CD8-positive, alpha-beta memory T cell (primary cell): Measurements from ENCODE around the gene CEP41. TPM values are rescaled to one million over a fixed set of nuclear protein-coding genes. Genes with fewer than 3 reads are reported as not detected.

ENCODE experiments used
- CTCF ChIA-PET: fragments of 350-600 bp; sonication (Branson Sonifier 250); formaldehyde crosslinking; loops from one replicate; lab custom pipeline; 2021; ENCODE audit warnings: antibody characterized with exemption; lab: Charles Lee
- POLR2A ChIA-PET: fragments of 350-600 bp; sonication (Branson Sonifier 250); formaldehyde crosslinking; loops from one replicate; lab custom pipeline; 2021; ENCODE audit warnings: antibody characterized with exemption; lab: Charles Lee
- DNase-seq, 5 donors: peaks; one replicate each; pipeline versions ENCODE4 v3.0.0 to v3.0.0-alpha.2; 2020 to 2022; ENCODE audit warnings: mixed read lengths in 1 of 5
- H3K27ac ChIP-seq: one replicate; pipeline ENCODE4 v1.7.0; 2013; ENCODE audit warnings: low read depth, mild to moderate bottlenecking, low read length, moderate library complexity
- H3K27me3 ChIP-seq: 2 replicates; pipeline ENCODE4 v1.7.0; 2013; ENCODE audit warnings: low read length, mild to moderate bottlenecking; ENCODE audit not compliant: insufficient read depth, poor library complexity, severe bottlenecking
- H3K36me3 ChIP-seq: 2 replicates; pipeline ENCODE4 v1.7.0; 2013; ENCODE audit warnings: mild to moderate bottlenecking, low read length, moderate library complexity; ENCODE audit not compliant: insufficient read depth
- H3K4me1 ChIP-seq: 2 replicates; pipeline ENCODE4 v1.7.0; 2013; ENCODE audit warnings: mild to moderate bottlenecking, low read length, moderate library complexity; ENCODE audit not compliant: insufficient read depth
- H3K4me3 ChIP-seq: 2 replicates; pipeline ENCODE4 v1.7.0; 2013; ENCODE audit warnings: mild to moderate bottlenecking, low read length
- H3K9me3 ChIP-seq: 2 replicates; pipeline ENCODE4 v1.7.0; 2013; ENCODE audit warnings: mild to moderate bottlenecking, low read length
- H3K27ac Mint-ChIP-seq, 8 donors: one replicate each; pipeline ENCODE4 v1.8.0; 2020 to 2021; ENCODE audit warnings: mixed read lengths in 8 of 8, mild to moderate bottlenecking in 6 of 8, inconsistent platforms in 3 of 8, moderate library complexity in 3 of 8
- H3K27me3 Mint-ChIP-seq, 2 donors: one replicate each; pipeline ENCODE4 v1.8.0; 2020 to 2021; ENCODE audit warnings: mixed read lengths in 2 of 2, mild to moderate bottlenecking in 1 of 2, moderate library complexity in 1 of 2
- H3K36me3 Mint-ChIP-seq, 3 donors: one replicate each; pipeline ENCODE4 v1.8.0; 2020 to 2021; ENCODE audit warnings: mixed read lengths in 3 of 3, inconsistent platforms in 1 of 3, mild to moderate bottlenecking in 1 of 3
- H3K4me1 Mint-ChIP-seq, 3 donors: one replicate each; pipeline ENCODE4 v1.8.0; 2020 to 2021; ENCODE audit warnings: mixed read lengths in 3 of 3, inconsistent platforms in 1 of 3, mild to moderate bottlenecking in 1 of 3
- H3K4me3 Mint-ChIP-seq, 7 donors: one replicate each; pipeline ENCODE4 v1.8.0; 2020 to 2021; ENCODE audit warnings: mixed read lengths in 7 of 7, mild to moderate bottlenecking in 6 of 7, moderate library complexity in 4 of 7, inconsistent platforms in 2 of 7
- H3K9me3 Mint-ChIP-seq, 5 donors: one replicate each; pipeline ENCODE4 v1.8.0; 2020 to 2022; ENCODE audit warnings: mixed read lengths in 5 of 5, mild to moderate bottlenecking in 3 of 5, moderate library complexity in 2 of 5, inconsistent platforms in 1 of 5
- polyA plus RNA-seq: library from polyadenylated mRNA; unstranded; fragments of 300-500 nt; fragmentation: Illumina TruSeq; gene quantifications from one replicate; pipeline ENCODE4 v1.2.3, GENCODE V29; 2021
- total RNA-seq, 2 experiments: library from RNA; stranded (reverse); gene quantifications; one replicate each; pipeline ENCODE4 v1.2.3, GENCODE V29; 2021

CEP41 gene
- total and polyA plus RNA-seq, 3 experiments from 2014 or later, result 16.6 to 23.6 (median 18.8) TPM

DNA sequence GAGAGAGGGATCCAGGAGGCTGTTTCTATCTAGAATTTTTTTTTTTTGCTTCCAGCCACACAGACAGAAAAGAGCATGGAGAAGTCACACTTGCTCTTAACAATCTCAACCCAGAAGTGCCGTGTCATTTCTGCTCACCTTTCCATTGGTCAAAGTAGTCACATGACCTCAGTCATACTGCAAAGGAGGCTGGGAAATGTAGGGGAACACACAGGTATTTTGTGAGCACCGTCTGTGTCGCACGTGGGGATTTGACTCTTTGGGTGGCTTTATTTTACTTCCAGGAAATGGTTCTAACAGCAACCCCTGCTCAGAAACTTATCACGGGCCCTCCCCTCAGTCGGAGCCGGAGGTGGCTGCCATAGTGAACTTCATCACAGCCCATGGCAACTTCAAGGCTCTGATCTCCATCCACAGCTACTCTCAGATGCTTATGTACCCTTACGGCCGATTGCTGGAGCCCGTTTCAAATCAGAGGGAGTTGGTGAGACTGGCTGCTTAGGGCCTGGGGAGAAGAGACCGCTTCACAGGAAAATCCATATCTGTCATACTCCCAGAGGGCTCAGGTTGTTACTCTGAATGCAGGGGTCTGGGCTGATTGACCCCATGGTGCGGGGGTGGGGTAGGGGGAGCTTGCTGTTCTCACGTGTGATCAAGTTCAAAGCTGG lies 73.6 kb downstream of the CEP41 start:
- ChIA-PET CTCF (no interaction called here), POLR2A (interaction anchor here (0.6 kb wide), 1 partner anchor 27 kb away, joined by 3 read pairs; no protein-coding TSS in a partner anchor)
- Mint-ChIP-seq H3K4me3 (peak overlapping the region; percentile 70 to 91 (median 74)), H3K9me3 (no peaks in the 10 kb centered on the region), H3K27ac (peak overlapping the region; percentile 43 to 93 (median 85)), H3K36me3 (peaks cover 0 to 2% (median 0%) of the 10 kb centered on the region in 3 donors), H3K27me3 (peaks cover 7 to 10% of the 10 kb centered on the region in 2 donors), H3K4me1 (peaks cover 24 to 43% (median 33%) of the 10 kb centered on the region in 3 donors)
- Histone ChIP-seq H3K4me1 (peaks cover 15% of the 10 kb centered on the region), H3K9me3 (no peaks in the 10 kb centered on the region), H3K4me3 (no peak overlapping the region), H3K27ac (no peak overlapping the region), H3K27me3 (no peaks in the 10 kb centered on the region), H3K36me3 (no peaks in the 10 kb centered on the region)
- DNase-seq, result peak in 3 of 5 donors; percentile 62 to 81 (median 65)

DNA sequence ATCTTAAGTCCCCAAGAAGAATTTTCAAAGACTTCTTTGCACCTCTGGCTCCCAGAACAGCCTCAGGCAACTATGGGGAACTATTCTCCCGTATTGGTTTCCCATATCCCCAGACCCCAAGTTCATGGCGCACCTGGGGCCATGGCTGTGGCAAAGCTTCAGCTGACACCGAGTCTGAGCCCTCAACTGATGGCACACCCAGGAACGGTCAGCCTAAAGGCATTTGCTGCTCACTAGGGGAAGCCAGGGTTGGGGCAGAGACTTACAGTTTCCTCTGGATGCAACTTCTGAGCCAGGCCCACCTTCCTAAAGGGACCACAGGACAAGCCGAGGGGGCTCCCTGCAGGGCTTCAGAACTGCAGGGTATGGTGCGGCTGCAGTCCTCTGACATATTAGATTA lies 74.3 kb downstream of the CEP41 start:
- Mint-ChIP-seq H3K36me3 (no peaks in the 10 kb centered on the region), H3K27ac (peak overlapping the region; percentile 13 to 93 (median 82)), H3K27me3 (peaks cover 7 to 10% of the 10 kb centered on the region in 2 donors), H3K4me1 (peaks cover 24 to 43% (median 33%) of the 10 kb centered on the region in 3 donors), H3K9me3 (peaks cover 0 to 2% (median 0%) of the 10 kb centered on the region in 5 donors), H3K4me3 (peak overlapping the region; percentile 70 to 91 (median 74))
- no peaks in the 10 kb centered on the region for H3K27me3 ChIP-seq
- H3K4me3 ChIP-seq, result no peak overlapping the region
- no peaks in the 10 kb centered on the region for H3K9me3 ChIP-seq
- H3K36me3 ChIP-seq, result no peaks in the 10 kb centered on the region
- no peak overlapping the region for H3K27ac ChIP-seq
- CTCF ChIA-PET, result no interaction called here
- no peak for DNase-seq
- H3K4me1 ChIP-seq, result peaks cover 15% of the 10 kb centered on the region
- POLR2A ChIA-PET, result no interaction called here

DNA sequence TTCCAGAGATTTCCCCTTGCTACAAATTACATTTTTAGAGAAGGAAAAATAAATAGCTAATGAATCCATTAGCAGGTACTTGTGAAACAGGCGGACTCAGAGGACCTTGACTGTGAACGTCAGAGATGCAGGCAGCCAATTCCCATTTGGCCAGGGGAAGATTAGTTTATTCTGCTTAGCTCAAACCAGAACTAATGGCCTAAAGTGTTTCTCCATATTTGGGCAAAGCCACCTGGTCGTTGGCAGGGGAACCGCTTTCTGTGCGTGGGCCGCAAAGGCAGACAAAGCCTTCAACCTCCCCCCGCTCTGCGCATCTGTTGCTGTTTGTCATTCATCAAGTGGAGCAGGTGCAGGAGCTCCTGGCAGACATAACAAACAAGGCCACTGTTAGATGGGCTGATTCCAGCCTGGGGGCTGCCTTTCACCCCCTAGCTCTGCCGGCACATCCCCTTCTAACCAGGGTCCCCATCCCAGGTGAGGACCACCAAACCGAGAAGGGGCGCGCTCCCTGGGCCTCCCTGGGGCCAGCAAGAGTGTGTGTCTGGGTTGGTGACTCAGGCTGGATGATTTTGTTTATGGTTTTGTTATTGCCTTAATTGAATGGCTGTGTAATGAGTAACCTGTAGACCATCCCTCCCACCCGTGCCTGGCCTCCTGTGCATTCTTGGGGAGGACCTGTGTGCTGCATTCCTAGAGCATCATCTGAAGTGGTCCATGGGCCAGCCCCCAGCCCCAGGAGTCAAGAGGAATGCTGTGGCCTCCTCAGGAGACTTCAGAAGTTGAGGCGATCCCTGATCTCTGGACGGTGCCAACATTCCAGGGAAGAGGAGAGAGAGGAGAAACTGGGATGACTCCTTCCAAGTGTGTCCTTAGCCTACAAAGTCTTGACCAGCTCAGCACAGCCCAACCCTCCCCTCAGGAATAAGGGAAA lies 75.0 kb downstream of the CEP41 start:
- ChIA-PET CTCF (no interaction called here), POLR2A (no interaction called here)
- no peaks in the 10 kb centered on the region for H3K27me3 ChIP-seq
- H3K36me3 Mint-ChIP-seq, result peaks cover 0 to 3% (median 0%) of the 10 kb centered on the region in 3 donors
- H3K27me3 Mint-ChIP-seq, result peaks cover 11% of the 10 kb centered on the region in 2 donors
- peak overlapping the region in 5 of 8 donors; percentile 13 to 93 (median 72) for H3K27ac Mint-ChIP-seq
- no peaks in the 10 kb centered on the region for H3K9me3 ChIP-seq
- peaks cover 0 to 4% (median 0%) of the 10 kb centered on the region in 5 donors for H3K9me3 Mint-ChIP-seq
- DNase-seq, result peak in 1 of 5 donors; percentile 54
- H3K4me1 ChIP-seq, result peaks cover 15% of the 10 kb centered on the region
- peaks cover 24 to 43% (median 33%) of the 10 kb centered on the region in 3 donors for H3K4me1 Mint-ChIP-seq
- no peak overlapping the region for H3K27ac ChIP-seq
- no peak overlapping the region for H3K4me3 ChIP-seq
- no peaks in the 10 kb centered on the region for H3K36me3 ChIP-seq
- peak overlapping the region in 4 of 7 donors; percentile 12 to 53 (median 31) for H3K4me3 Mint-ChIP-seq

DNA sequence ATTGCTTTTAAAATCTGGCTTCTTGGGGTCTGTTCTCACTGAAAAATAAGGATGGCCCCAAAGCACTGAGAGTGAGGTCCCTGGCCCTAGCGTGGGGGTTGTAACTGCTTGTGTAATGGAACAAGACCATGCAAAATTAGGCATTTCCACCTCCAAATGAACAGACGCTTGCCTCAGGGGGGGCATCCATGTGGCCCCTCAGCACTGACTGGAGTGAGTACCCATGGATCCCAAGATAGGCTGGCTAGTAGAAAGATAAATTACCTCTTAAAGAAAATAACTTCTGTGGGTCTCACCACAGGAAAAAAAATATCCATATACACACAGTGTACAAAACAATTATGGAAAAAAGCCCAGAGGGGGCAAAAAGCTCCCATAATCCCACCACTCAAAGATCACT lies 75.7 kb downstream of the CEP41 start:
- no peak for DNase-seq
- Mint-ChIP-seq H3K27me3 (peaks cover 11% of the 10 kb centered on the region in 2 donors), H3K36me3 (peaks cover 0 to 8% (median 0%) of the 10 kb centered on the region in 3 donors), H3K27ac (peak overlapping the region in 2 of 8 donors; percentile 25 to 35), H3K4me1 (peaks cover 24 to 43% (median 33%) of the 10 kb centered on the region in 3 donors), H3K4me3 (no peak overlapping the region), H3K9me3 (peaks cover 0 to 5% (median 4%) of the 10 kb centered on the region in 5 donors)
- no peaks in the 10 kb centered on the region for H3K9me3 ChIP-seq
- POLR2A ChIA-PET, result no interaction called here
- peaks cover 15% of the 10 kb centered on the region for H3K4me1 ChIP-seq
- no peak overlapping the region for H3K27ac ChIP-seq
- no peaks in the 10 kb centered on the region for H3K36me3 ChIP-seq
- no peaks in the 10 kb centered on the region for H3K27me3 ChIP-seq
- CTCF ChIA-PET, result no interaction called here
- no peak overlapping the region for H3K4me3 ChIP-seq

DNA sequence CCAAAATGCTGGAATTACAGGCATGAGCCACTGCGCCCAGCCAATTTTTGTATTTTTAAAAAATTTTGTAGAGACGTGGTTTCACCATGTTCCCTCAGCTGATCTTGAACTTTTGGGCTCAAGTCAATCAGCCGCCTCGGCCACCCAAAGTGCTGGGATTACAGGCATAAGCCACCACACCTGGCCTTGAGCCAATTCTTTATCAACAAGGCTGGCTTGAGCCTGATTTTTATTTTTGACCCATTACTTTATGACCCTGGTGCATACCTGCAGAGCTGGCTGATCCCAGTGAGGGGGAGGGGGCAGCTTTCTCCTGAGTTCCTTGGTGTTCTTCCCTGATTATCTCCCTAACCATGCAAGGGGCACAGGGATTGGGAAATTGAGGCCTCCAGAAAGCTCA lies 76.4 kb downstream of the CEP41 start:
- DNase-seq, result no peak
- H3K9me3 Mint-ChIP-seq, result peaks cover 0 to 9% (median 4%) of the 10 kb centered on the region in 5 donors
- peaks cover 11% of the 10 kb centered on the region for H3K4me1 ChIP-seq
- H3K36me3 Mint-ChIP-seq, result peaks cover 0 to 8% (median 0%) of the 10 kb centered on the region in 3 donors
- H3K27ac Mint-ChIP-seq, result no peak overlapping the region
- H3K36me3 ChIP-seq, result no peaks in the 10 kb centered on the region
- H3K27ac ChIP-seq, result no peak overlapping the region
- H3K4me3 Mint-ChIP-seq, result no peak overlapping the region
- POLR2A ChIA-PET, result no interaction called here
- no peaks in the 10 kb centered on the region for H3K9me3 ChIP-seq
- no peaks in the 10 kb centered on the region for H3K27me3 ChIP-seq
- H3K27me3 Mint-ChIP-seq, result peaks cover 11% of the 10 kb centered on the region in 2 donors
- CTCF ChIA-PET, result no interaction called here
- H3K4me3 ChIP-seq, result no peak overlapping the region
- H3K4me1 Mint-ChIP-seq, result peaks cover 21 to 37% (median 27%) of the 10 kb centered on the region in 3 donors

DNA sequence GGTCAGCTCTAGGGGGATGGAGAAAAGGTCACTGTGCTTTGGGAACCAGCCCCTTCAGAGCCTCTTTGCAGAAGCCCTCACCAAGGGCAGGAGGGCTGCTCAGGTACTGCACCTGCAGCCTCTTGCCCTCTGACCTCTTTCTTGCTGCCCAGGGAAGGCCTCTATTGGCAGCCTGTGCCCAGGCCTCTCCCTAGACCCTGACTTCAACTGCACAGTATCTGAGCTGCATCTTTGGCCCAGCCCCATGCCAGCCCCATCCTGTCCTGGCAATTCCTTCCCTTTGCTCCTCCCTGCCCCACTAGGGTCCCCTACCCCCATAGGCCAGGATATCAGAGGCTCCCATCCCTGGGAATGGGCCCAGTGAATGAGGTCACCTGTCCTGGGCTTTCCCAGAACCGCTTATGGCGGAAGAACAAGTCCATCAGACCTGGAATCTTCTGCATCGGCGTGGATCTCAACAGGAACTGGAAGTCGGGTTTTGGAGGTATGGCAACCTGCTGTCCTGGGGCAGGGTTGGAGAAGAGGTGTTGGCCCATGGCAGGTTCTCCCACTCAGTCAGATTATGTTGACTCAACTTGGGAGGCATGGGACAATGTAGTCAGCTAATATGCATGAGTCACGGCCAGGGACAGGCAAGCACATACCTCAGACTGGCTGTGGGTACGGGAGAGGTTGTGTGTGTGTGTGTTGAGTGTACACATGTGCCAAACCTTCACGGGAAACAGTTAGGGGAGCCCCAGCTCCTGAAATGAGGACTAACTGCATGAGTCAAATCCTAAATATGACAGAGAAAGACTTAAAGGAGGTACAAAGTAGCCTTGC lies 77.6 kb downstream of the CEP41 start:
- peaks cover 0 to 8% (median 0%) of the 10 kb centered on the region in 3 donors for H3K36me3 Mint-ChIP-seq
- H3K4me3 Mint-ChIP-seq, result no peak overlapping the region
- no peak overlapping the region for H3K27ac ChIP-seq
- H3K36me3 ChIP-seq, result no peaks in the 10 kb centered on the region
- no peak overlapping the region for H3K27ac Mint-ChIP-seq
- peaks cover 4 to 11% (median 5%) of the 10 kb centered on the region in 5 donors for H3K9me3 Mint-ChIP-seq
- H3K27me3 Mint-ChIP-seq, result peaks cover 11 to 14% of the 10 kb centered on the region in 2 donors
- peaks cover 9 to 25% (median 15%) of the 10 kb centered on the region in 3 donors for H3K4me1 Mint-ChIP-seq
- no peaks in the 10 kb centered on the region for H3K27me3 ChIP-seq
- DNase-seq, result no peak
- peaks cover 5% of the 10 kb centered on the region for H3K4me1 ChIP-seq
- CTCF ChIA-PET, result no interaction called here
- POLR2A ChIA-PET, result no interaction called here
- H3K9me3 ChIP-seq, result no peaks in the 10 kb centered on the region
- no peak overlapping the region for H3K4me3 ChIP-seq

DNA sequence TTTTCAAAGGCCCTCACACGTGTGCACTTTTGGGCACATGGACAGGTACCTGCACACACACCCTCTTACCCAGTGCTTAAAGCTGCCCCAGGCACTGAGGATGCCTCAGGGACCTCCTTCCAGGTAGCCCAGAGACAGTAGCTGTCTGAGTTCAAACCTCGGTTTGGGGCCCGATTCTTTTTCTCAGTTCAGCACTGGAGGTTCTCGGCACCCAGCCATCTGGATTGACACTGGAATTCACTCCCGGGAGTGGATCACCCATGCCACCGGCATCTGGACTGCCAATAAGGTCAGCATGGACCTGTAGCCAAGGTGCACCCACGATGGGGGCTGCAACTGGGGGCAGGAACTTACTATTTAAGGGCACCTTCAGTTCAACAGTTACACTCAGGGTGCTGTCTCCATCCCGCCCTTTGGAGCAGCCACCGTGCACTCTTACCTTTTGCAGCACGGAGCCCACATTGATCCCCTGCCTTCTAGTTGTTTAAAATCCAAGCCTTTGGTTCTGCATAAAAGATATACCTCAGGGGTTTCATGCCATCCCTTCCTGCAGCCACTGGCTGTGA lies 78.5 kb downstream of the CEP41 start:
- peaks cover 11 to 16% of the 10 kb centered on the region in 2 donors for H3K27me3 Mint-ChIP-seq
- H3K36me3 ChIP-seq, result no peaks in the 10 kb centered on the region
- H3K27ac Mint-ChIP-seq, result no peak overlapping the region
- ChIA-PET POLR2A (no interaction called here), CTCF (no interaction called here)
- no peak overlapping the region for H3K27ac ChIP-seq
- peaks cover 7 to 19% (median 11%) of the 10 kb centered on the region in 3 donors for H3K4me1 Mint-ChIP-seq
- H3K4me3 Mint-ChIP-seq, result no peak overlapping the region
- H3K27me3 ChIP-seq, result no peaks in the 10 kb centered on the region
- no peak for DNase-seq
- H3K36me3 Mint-ChIP-seq, result peaks cover 0 to 8% (median 0%) of the 10 kb centered on the region in 3 donors
- no peak overlapping the region for H3K4me3 ChIP-seq
- H3K9me3 ChIP-seq, result no peaks in the 10 kb centered on the region
- H3K4me1 ChIP-seq, result peaks cover 5% of the 10 kb centered on the region
- H3K9me3 Mint-ChIP-seq, result peaks cover 4 to 11% (median 5%) of the 10 kb centered on the region in 5 donors
